ENCODE data around the gene MAP7. TPM values are rescaled to one million over a fixed set of nuclear protein-coding genes. Genes with fewer than 3 reads are reported as not detected.

The MAP7 gene
- total and polyA plus RNA-seq, 2 donors (not counting 3 experiments of a cell fraction or from before 2014, with no cell fraction given) = 0.07 to 0.42 TPM

GRCh38 chr6:136326038-136326553 is 224.1 kb downstream of the MAP7 start:
- no peaks in the 10 kb centered on the region for H3K4me1 ChIP-seq (ENCODE audit: control insufficient read depth, extremely low read depth, insufficient read depth, low read length)

GRCh38 chr6:136324686-136325380 is 225.4 kb downstream of the MAP7 start:
- Histone ChIP-seq H3K27me3 (ENCODE audit: control insufficient read depth in 2 of 2, insufficient read depth in 2 of 2, low read length in 2 of 2) (peaks cover 0 to 3% of the 10 kb centered on the region in 2 experiments), H3K79me2 (ENCODE audit: control insufficient read depth, insufficient read depth, low read length) (no peaks in the 10 kb centered on the region), H3K9me3 (replicated peaks; ENCODE audit: control insufficient read depth, insufficient read depth, low read length) (no peaks in the 10 kb centered on the region), H3K9me1 (replicated peaks; ENCODE audit: control insufficient read depth, extremely low read depth, insufficient read depth, low read length) (no peaks in the 10 kb centered on the region), H3K27ac (ENCODE audit: insufficient read depth, low read depth, low read length) (no peak overlapping the region), H3K36me3 (ENCODE audit: control insufficient read depth in 2 of 2, extremely low read depth in 1 of 2, insufficient read depth in 2 of 2, low read length in 2 of 2) (no peaks in the 10 kb centered on the region), H3K4me3 (replicated peaks in 1 of 3; ENCODE audit: insufficient read depth in 1 of 3, low read depth in 1 of 3, low read length in 3 of 3) (no peak overlapping the region), H3K9ac (replicated peaks; ENCODE audit: extremely low read depth, insufficient read depth, low read length) (no peak overlapping the region), H3K4me1 (ENCODE audit: control insufficient read depth, extremely low read depth, insufficient read depth, low read length) (no peaks in the 10 kb centered on the region), H4K20me1 (replicated peaks; ENCODE audit: control insufficient read depth, extremely low read depth, insufficient read depth, low read length) (no peaks in the 10 kb centered on the region), H3K4me2 (ENCODE audit: insufficient read depth, low read length) (no peak overlapping the region), H2AFZ (ENCODE audit: low read depth, low read length) (no peak overlapping the region)
- TF ChIP-seq POLR2A (IDR thresholded peaks at IDR 0.05; ENCODE audit: low read depth, low read length) = no peak
- FAIRE-seq (no peak), DNase-seq (ENCODE audit: low read depth, low spot score) (no peak)
- intact Hi-C loops (cut with micrococcal nuclease) = no loop called here
- ChIA-PET POLR2A (no interaction called here), CTCF (interaction anchor here (1.0 to 1.1 kb wide), 2 partner anchors 7 to 8 kb away, joined by 3 to 4 read pairs; no protein-coding TSS in a partner anchor)
- dilution Hi-C loops (cut with MboI; ENCODE audit: extremely low pct_ligation_motif_present, low sequenced_read_pairs) = no loop called here
- no TSS peak for BruUV-seq (replicated peaks)

More at GRCh38 chr6:136326038-136326553, 224.1 kb downstream of the MAP7 start:
- no peaks in the 10 kb centered on the region for H3K36me3 ChIP-seq (ENCODE audit: control insufficient read depth in 2 of 2, extremely low read depth in 1 of 2, insufficient read depth in 2 of 2, low read length in 2 of 2)
- no peaks in the 10 kb centered on the region for H4K20me1 ChIP-seq (replicated peaks; ENCODE audit: control insufficient read depth, extremely low read depth, insufficient read depth, low read length)
- FAIRE-seq (no peak), DNase-seq (ENCODE audit: low read depth, low spot score) (peak; percentile 10)
- H3K9me1 ChIP-seq (replicated peaks; ENCODE audit: control insufficient read depth, extremely low read depth, insufficient read depth, low read length) = no peaks in the 10 kb centered on the region
- ChIA-PET CTCF (interaction anchor here (1.0 kb wide), 1 partner anchor 9 kb away, joined by 4 read pairs; no protein-coding TSS in a partner anchor), POLR2A (interaction anchor here (0.6 kb wide), 1 partner anchor 552 kb away, joined by 4 read pairs; no protein-coding TSS in a partner anchor)
- TF ChIP-seq MAX (IDR thresholded peaks at IDR 0.05; ENCODE audit: insufficient read depth, insufficient read length) = no peak
- TF ChIP-seq JUN (IDR thresholded peaks at IDR 0.05; ENCODE audit: borderline replicate concordance, insufficient read depth, insufficient read length, low read depth) = peak; percentile 74
- no peaks in the 10 kb centered on the region for H3K79me2 ChIP-seq (ENCODE audit: control insufficient read depth, insufficient read depth, low read length)
- H3K4me3 ChIP-seq (replicated peaks in 1 of 3; ENCODE audit: insufficient read depth in 1 of 3, low read depth in 1 of 3, low read length in 3 of 3) = no peak overlapping the region
- peaks cover 0 to 3% of the 10 kb centered on the region in 2 experiments for H3K27me3 ChIP-seq (ENCODE audit: control insufficient read depth in 2 of 2, insufficient read depth in 2 of 2, low read length in 2 of 2)
- H3K9ac ChIP-seq (replicated peaks; ENCODE audit: extremely low read depth, insufficient read depth, low read length) = no peak overlapping the region
- no peak overlapping the region for H2AFZ ChIP-seq (ENCODE audit: low read depth, low read length)
- H3K27ac ChIP-seq (ENCODE audit: insufficient read depth, low read depth, low read length) = no peak overlapping the region
- H3K4me2 ChIP-seq (ENCODE audit: insufficient read depth, low read length) = no peak overlapping the region
- intact Hi-C loops (cut with micrococcal nuclease) = no loop called here
- H3K9me3 ChIP-seq (replicated peaks; ENCODE audit: control insufficient read depth, insufficient read depth, low read length) = no peaks in the 10 kb centered on the region
- dilution Hi-C loops (cut with MboI; ENCODE audit: extremely low pct_ligation_motif_present, low sequenced_read_pairs) = no loop called here
- BruUV-seq (replicated peaks) = no TSS peak
